ENCODE results near the gene AKAP13.

The AKAP13 gene

GRCh38 chr15:85749261-85750151, 369.1 kb downstream of the AKAP13 start:
- in situ Hi-C loops (cut with MboI; ENCODE audit: low sequenced_read_pairs): no loop called here

GRCh38 chr15:85750319-85751290, 370.2 kb downstream of the AKAP13 start:
- in situ Hi-C loops (cut with MboI; ENCODE audit: low sequenced_read_pairs): no loop called here

- in situ Hi-C loops (cut with MboI; ENCODE audit: low sequenced_read_pairs): no loop called here
Observed at GRCh38 chr15:85751291-85752123, 371.1 kb downstream of the AKAP13 start.

GRCh38 chr15:85752124-85752475, 371.7 kb downstream of the AKAP13 start:
- in situ Hi-C loops (cut with MboI; ENCODE audit: low sequenced_read_pairs): no loop called here

GRCh38 chr15:85752491-85752961, 372.1 kb downstream of the AKAP13 start:
- in situ Hi-C loops (cut with MboI; ENCODE audit: low sequenced_read_pairs): no loop called here

GRCh38 chr15:85753261-85753660, 372.9 kb downstream of the AKAP13 start:
- in situ Hi-C loops (cut with MboI; ENCODE audit: low sequenced_read_pairs): no loop called here

- in situ Hi-C loops (cut with MboI; ENCODE audit: low sequenced_read_pairs): no loop called here
Observed at GRCh38 chr15:85753791-85754452, 373.5 kb downstream of the AKAP13 start.

GRCh38 chr15:85754989-85755388, 374.6 kb downstream of the AKAP13 start:
- in situ Hi-C loops (cut with MboI; ENCODE audit: low sequenced_read_pairs): no loop called here

GRCh38 chr15:85755471-85755870, 375.1 kb downstream of the AKAP13 start:
- in situ Hi-C loops (cut with MboI; ENCODE audit: low sequenced_read_pairs): no loop called here

- in situ Hi-C loops (cut with MboI; ENCODE audit: low sequenced_read_pairs): no loop called here
Observed at GRCh38 chr15:85755942-85756341, 375.5 kb downstream of the AKAP13 start.

GRCh38 chr15:85756411-85757072, 376.1 kb downstream of the AKAP13 start:
- in situ Hi-C loops (cut with MboI; ENCODE audit: low sequenced_read_pairs): no loop called here

GRCh38 chr15:85757073-85757938, 376.9 kb downstream of the AKAP13 start:
- in situ Hi-C loops (cut with MboI; ENCODE audit: low sequenced_read_pairs): no loop called here

GRCh38 chr15:85757939-85758654, 377.7 kb downstream of the AKAP13 start:
- in situ Hi-C loops (cut with MboI; ENCODE audit: low sequenced_read_pairs): no loop called here

GRCh38 chr15:85758655-85758978, 378.2 kb downstream of the AKAP13 start:
- in situ Hi-C loops (cut with MboI; ENCODE audit: low sequenced_read_pairs): no loop called here

GRCh38 chr15:85759376-85759775, 379.0 kb downstream of the AKAP13 start:
- in situ Hi-C loops (cut with MboI; ENCODE audit: low sequenced_read_pairs): no loop called here

GRCh38 chr15:85760049-85760448, 379.6 kb downstream of the AKAP13 start:
- in situ Hi-C loops (cut with MboI; ENCODE audit: low sequenced_read_pairs): no loop called here

- in situ Hi-C loops (cut with MboI; ENCODE audit: low sequenced_read_pairs): no loop called here
Observed at GRCh38 chr15:85760531-85761371, 380.3 kb downstream of the AKAP13 start.
